Osteoblast (primary cell): ENCODE results near the gene PIP4P1. TPM values are rescaled to one million over a fixed set of nuclear protein-coding genes. Genes with fewer than 3 reads are reported as not detected.
A peak's percentile ranks its signal among the peaks of the same experiment; 100 is the strongest.

Experiments used
- DNase-seq: peaks from one replicate; pipeline ENCODE4 v3.0.0; 2011; ENCODE audit warnings: low spot score, mixed read lengths; ENCODE audit not compliant: insufficient read length; ENCODE audit errors: missing footprints
- H2AFZ ChIP-seq: 2 replicates; pipeline ENCODE4 v1.6.0; 2011; ENCODE audit warnings: mild to moderate bottlenecking, low read length
- H3K27ac ChIP-seq: 2 replicates; pipeline ENCODE4 v1.5.1; 2011; ENCODE audit warnings: mild to moderate bottlenecking, low read depth, low read length, moderate library complexity
- H3K27me3 ChIP-seq: 2 replicates; pipeline ENCODE4 v1.6.0; 2012; ENCODE audit warnings: mild to moderate bottlenecking, control low read depth, inconsistent platforms, low read length, moderate library complexity; ENCODE audit not compliant: insufficient read depth
- H3K36me3 ChIP-seq: 2 replicates; pipeline ENCODE4 v1.5.1; 2011; ENCODE audit warnings: mild to moderate bottlenecking, low read length, control low read depth, moderate library complexity; ENCODE audit not compliant: insufficient read depth
- H3K4me1 ChIP-seq: 2 replicates; pipeline ENCODE4 v1.5.1; 2011; ENCODE audit warnings: mild to moderate bottlenecking, low read length, control low read depth, moderate library complexity; ENCODE audit not compliant: insufficient read depth
- H3K4me2 ChIP-seq: 2 replicates; pipeline ENCODE4 v1.6.0; 2011; ENCODE audit warnings: mild to moderate bottlenecking, low read length; ENCODE audit not compliant: insufficient read depth
- H3K4me3 ChIP-seq: fragments of 200-600 bp; sonication (generic); 3 replicates; pipeline ENCODE4 v1.5.1; 2012; ENCODE audit warnings: mild to moderate bottlenecking, low read length, inconsistent platforms; ENCODE audit not compliant: insufficient read depth
- H3K79me2 ChIP-seq: 2 replicates; pipeline ENCODE4 v1.6.0; 2012; ENCODE audit warnings: mild to moderate bottlenecking, low read length, control low read depth, inconsistent platforms; ENCODE audit not compliant: insufficient read depth
- H3K9me3 ChIP-seq: 2 replicates; pipeline ENCODE4 v1.5.1; 2011; ENCODE audit warnings: low read depth, low read length, control low read depth
- H4K20me1 ChIP-seq: 2 replicates; pipeline ENCODE4 v1.6.0; 2012; ENCODE audit warnings: mild to moderate bottlenecking, low read length, control low read depth; ENCODE audit not compliant: insufficient read depth
- total RNA-seq: library from RNA; depleted of rRNA; stranded (reverse); fragments of >200 nt; gene quantifications from 2 replicates; pipeline ENCODE4 v1.2.3, GENCODE V29; 2012
- TF ChIP-seq, protein P1 (sequence below): IDR thresholded peaks from 2 replicates; pipeline ENCODE4 v1.5.1; 2011; ENCODE audit warnings: mild to moderate bottlenecking, low read depth, low read length, moderate library complexity; ENCODE audit errors: extremely low read depth

Gene PIP4P1
- total RNA-seq, 1 donor, result 46.3 TPM

- no peak for DNase-seq
- Histone ChIP-seq H3K27ac (no peak overlapping the region), H3K4me1 (peaks cover 32% of the 10 kb centered on the region), H4K20me1 (peaks cover 9% of the 10 kb centered on the region), H3K36me3 (peaks cover 37% of the 10 kb centered on the region), H3K9me3 (no peaks in the 10 kb centered on the region), H3K4me3 (no peak overlapping the region), H3K79me2 (peaks cover 65% of the 10 kb centered on the region), H2AFZ (no peak overlapping the region), H3K27me3 (no peaks in the 10 kb centered on the region), H3K4me2 (no peak overlapping the region)
- TF ChIP-seq, protein P1, sequence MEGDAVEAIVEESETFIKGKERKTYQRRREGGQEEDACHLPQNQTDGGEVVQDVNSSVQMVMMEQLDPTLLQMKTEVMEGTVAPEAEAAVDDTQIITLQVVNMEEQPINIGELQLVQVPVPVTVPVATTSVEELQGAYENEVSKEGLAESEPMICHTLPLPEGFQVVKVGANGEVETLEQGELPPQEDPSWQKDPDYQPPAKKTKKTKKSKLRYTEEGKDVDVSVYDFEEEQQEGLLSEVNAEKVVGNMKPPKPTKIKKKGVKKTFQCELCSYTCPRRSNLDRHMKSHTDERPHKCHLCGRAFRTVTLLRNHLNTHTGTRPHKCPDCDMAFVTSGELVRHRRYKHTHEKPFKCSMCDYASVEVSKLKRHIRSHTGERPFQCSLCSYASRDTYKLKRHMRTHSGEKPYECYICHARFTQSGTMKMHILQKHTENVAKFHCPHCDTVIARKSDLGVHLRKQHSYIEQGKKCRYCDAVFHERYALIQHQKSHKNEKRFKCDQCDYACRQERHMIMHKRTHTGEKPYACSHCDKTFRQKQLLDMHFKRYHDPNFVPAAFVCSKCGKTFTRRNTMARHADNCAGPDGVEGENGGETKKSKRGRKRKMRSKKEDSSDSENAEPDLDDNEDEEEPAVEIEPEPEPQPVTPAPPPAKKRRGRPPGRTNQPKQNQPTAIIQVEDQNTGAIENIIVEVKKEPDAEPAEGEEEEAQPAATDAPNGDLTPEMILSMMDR, result no peak
Measured at GRCh38 chr14:20458031-20458789, 3.0 kb downstream of the PIP4P1 start.

DNA sequence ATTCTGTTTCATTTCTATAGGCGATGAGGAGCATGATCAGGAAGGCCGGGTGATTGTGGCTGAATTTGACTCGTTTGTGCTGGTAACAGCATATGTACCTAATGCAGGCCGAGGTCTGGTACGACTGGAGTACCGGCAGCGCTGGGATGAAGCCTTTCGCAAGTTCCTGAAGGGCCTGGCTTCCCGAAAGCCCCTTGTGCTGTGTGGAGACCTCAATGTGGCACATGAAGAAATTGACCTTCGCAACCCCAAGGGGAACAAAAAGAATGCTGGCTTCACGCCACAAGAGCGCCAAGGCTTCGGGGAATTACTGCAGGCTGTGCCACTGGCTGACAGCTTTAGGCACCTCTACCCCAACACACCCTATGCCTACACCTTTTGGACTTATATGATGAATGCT lies 4.3 kb downstream of the PIP4P1 start:
- H3K9me3 ChIP-seq, result no peaks in the 10 kb centered on the region
- peaks cover 32% of the 10 kb centered on the region for H3K4me1 ChIP-seq
- no peak for DNase-seq
- peaks cover 70% of the 10 kb centered on the region for H3K79me2 ChIP-seq
- peak overlapping the region; percentile 92 for H3K4me2 ChIP-seq
- peak overlapping the region; percentile 92 for H3K27ac ChIP-seq
- no peak overlapping the region for H2AFZ ChIP-seq
- peaks cover 40% of the 10 kb centered on the region for H3K36me3 ChIP-seq
- TF ChIP-seq, protein P1, result no peak
- no peak overlapping the region for H3K4me3 ChIP-seq
- no peaks in the 10 kb centered on the region for H3K27me3 ChIP-seq
- H4K20me1 ChIP-seq, result peaks cover 9% of the 10 kb centered on the region

DNA sequence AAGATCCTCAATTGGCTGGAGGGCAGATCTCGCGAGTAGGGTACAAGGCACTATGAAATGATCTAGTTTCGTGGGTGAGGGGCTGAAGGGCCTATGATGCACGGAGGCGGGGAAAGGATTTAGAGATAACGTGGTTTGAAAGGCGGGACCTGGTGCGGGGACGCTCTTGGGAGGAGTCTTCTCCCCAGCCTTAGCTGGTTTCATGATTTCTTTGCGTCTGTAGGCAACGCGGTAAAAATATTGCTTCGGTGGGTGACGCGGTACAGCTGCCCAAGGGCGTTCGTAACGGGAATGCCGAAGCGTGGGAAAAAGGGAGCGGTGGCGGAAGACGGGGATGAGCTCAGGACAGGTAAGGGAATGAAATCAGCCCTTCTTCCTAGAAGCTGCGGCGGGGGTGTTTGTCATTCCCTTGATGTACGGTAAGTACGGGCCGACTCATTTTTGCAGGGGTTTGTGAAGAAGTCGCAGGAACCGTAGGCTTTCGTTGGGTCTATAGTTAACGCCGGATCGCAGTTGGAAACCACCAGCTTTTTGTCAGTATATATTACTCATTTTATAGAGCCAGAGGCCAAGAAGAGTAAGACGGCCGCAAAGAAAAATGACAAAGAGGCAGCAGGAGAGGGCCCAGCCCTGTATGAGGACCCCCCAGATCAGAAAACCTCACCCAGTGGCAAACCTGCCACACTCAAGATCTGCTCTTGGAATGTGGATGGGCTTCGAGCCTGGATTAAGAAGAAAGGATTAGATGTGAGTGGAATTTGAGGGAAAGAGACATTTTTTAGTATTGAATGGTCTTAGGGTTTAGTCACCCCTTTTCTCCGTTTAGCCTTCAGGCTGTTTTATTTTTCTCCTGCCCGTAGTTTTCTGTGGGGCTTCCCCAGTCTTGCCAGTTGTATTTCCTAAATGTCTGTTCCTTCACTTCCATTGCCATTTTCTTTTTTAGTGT lies 5.6 kb downstream of the PIP4P1 start:
- Histone ChIP-seq H3K36me3 (peaks cover 49% of the 10 kb centered on the region), H2AFZ (peak overlapping the region; percentile 92), H3K9me3 (no peaks in the 10 kb centered on the region), H3K4me2 (peak overlapping the region; percentile 92), H3K27me3 (no peaks in the 10 kb centered on the region), H3K27ac (peak overlapping the region; percentile 92), H3K4me1 (peaks cover 28% of the 10 kb centered on the region), H3K79me2 (peaks cover 65% of the 10 kb centered on the region), H3K4me3 (peak overlapping the region; percentile 84), H4K20me1 (peaks cover 7% of the 10 kb centered on the region)
- TF ChIP-seq, protein P1, result no peak
- DNase-seq, result peak; percentile 95
